GM12865 (cell line): ENCODE results near the gene PAXX.
A peak's percentile ranks its signal among the peaks of the same experiment; 100 is the strongest.
"Not testable (repeated sequence)": the region's sequence is repeated elsewhere in the genome, so short reads cannot be mapped to it uniquely, and the experiment has no call there.

Source experiments
- DNase-seq: peaks from one replicate; pipeline ENCODE4 v3.0.0; 2010; ENCODE audit warnings: low read depth
- H3K4me3 ChIP-seq: 2 replicates; pipeline ENCODE4 v1.5.1; 2011; ENCODE audit warnings: mild to moderate bottlenecking, low read depth, low read length, control low read depth
- CTCF ChIP-seq: IDR thresholded peaks from 2 replicates; pipeline ENCODE4 v1.5.1; 2011; ENCODE audit warnings: low read length, control low read depth, low read depth, inconsistent platforms; ENCODE audit not compliant: insufficient read depth; ENCODE audit errors: missing control alignments

Gene PAXX

GRCh38 chr9:137004285-137004684, 12.1 kb downstream of the PAXX start:
- peak; percentile 24 for TF ChIP-seq CTCF
- H3K4me3 ChIP-seq, DNase-seq: not testable (repeated sequence)

- no peak overlapping the region for H3K4me3 ChIP-seq
- no peak for DNase-seq
- TF ChIP-seq CTCF: no peak
Measured at GRCh38 chr9:137006116-137007003, 14.1 kb downstream of the PAXX start.

- H3K4me3 ChIP-seq: no peak overlapping the region
- no peak for TF ChIP-seq CTCF
- DNase-seq: no peak
Measured at GRCh38 chr9:137007108-137007815, 15.0 kb downstream of the PAXX start.

- DNase-seq: no peak
- no peak overlapping the region for H3K4me3 ChIP-seq
- TF ChIP-seq CTCF: no peak
Measured at GRCh38 chr9:137007816-137008270, 15.6 kb downstream of the PAXX start.

GRCh38 chr9:137008312-137008711, 16.1 kb downstream of the PAXX start:
- no peak for TF ChIP-seq CTCF
- no peak overlapping the region for H3K4me3 ChIP-seq
- no peak for DNase-seq

- no peak overlapping the region for H3K4me3 ChIP-seq
- no peak for TF ChIP-seq CTCF
- DNase-seq: no peak
Measured at GRCh38 chr9:137009217-137009616, 17.0 kb downstream of the PAXX start.
